Hepatocyte (in vitro differentiated cells): Measurements from ENCODE around the gene CREG1. TPM values are rescaled to one million over a fixed set of nuclear protein-coding genes. Genes with fewer than 3 reads are reported as not detected.

ENCODE experiments used
- DNase-seq: peaks from one replicate; pipeline ENCODE4 v3.0.0-alpha.2; 2016; ENCODE audit warnings: low spot score
- H2AFZ ChIP-seq: fragments of 200-600 bp; sonication (generic); 2 replicates; pipeline ENCODE4 v1.6.0; 2016; ENCODE audit warnings: antibody characterized with exemption, mild to moderate bottlenecking
- H3K27ac ChIP-seq: fragments of 200-600 bp; sonication (generic); 2 replicates; pipeline ENCODE4 v1.5.1; 2016; ENCODE audit warnings: mild to moderate bottlenecking
- H3K27me3 ChIP-seq: fragments of 200-600 bp; sonication (generic); 2 replicates; pipeline ENCODE4 v1.6.1; 2016
- H3K36me3 ChIP-seq: fragments of 200-600 bp; sonication (generic); replicated peaks from 2 replicates; pipeline ENCODE4 v1.5.1; 2016; ENCODE audit warnings: low read depth; ENCODE audit not compliant: insufficient read depth
- H3K4me1 ChIP-seq: fragments of 200-600 bp; sonication (generic); 2 replicates; pipeline ENCODE4 v1.5.1; 2016; ENCODE audit warnings: mild to moderate bottlenecking, moderate library complexity; ENCODE audit not compliant: insufficient read depth
- H3K4me2 ChIP-seq: fragments of 200-600 bp; sonication (generic); 2 replicates; pipeline ENCODE4 v1.6.0; 2016
- H3K4me3 ChIP-seq: fragments of 200-600 bp; sonication (generic); 2 replicates; pipeline ENCODE4 v1.5.1; 2016; ENCODE audit warnings: mild to moderate bottlenecking
- H3K79me2 ChIP-seq: fragments of 200-600 bp; sonication (generic); 2 replicates; pipeline ENCODE4 v1.6.0; 2017; ENCODE audit warnings: mild to moderate bottlenecking
- H3K9me2 ChIP-seq: fragments of 200-600 bp; sonication (generic); replicated peaks from 2 replicates; pipeline ENCODE4 v1.6.0; 2017; ENCODE audit warnings: mild to moderate bottlenecking; ENCODE audit not compliant: insufficient read depth
- H3K9me3 ChIP-seq: fragments of 200-600 bp; sonication (generic); 2 replicates; pipeline ENCODE4 v1.5.1; 2016; ENCODE audit warnings: low read depth, mild to moderate bottlenecking
- H4K20me1 ChIP-seq: fragments of 200-600 bp; sonication (generic); 2 replicates; pipeline ENCODE4 v1.6.0; 2016; ENCODE audit warnings: mild to moderate bottlenecking; ENCODE audit not compliant: insufficient read depth, poor library complexity, severe bottlenecking
- CTCF ChIP-seq: fragments of 200-600 bp; sonication (generic); IDR thresholded peaks from 2 replicates; pipeline ENCODE4 v1.5.1; 2016; ENCODE audit warnings: antibody characterized with exemption, mild to moderate bottlenecking; ENCODE audit not compliant: poor library complexity
- EZH2 ChIP-seq: fragments of 200-600 bp; sonication (generic); IDR thresholded peaks from 2 replicates; pipeline ENCODE4 v1.6.1; 2016; ENCODE audit warnings: antibody characterized with exemption, mild to moderate bottlenecking, borderline replicate concordance
- EZH2phosphoT487 ChIP-seq: fragments of 200-600 bp; sonication (generic); IDR thresholded peaks from one replicate; pipeline ENCODE4 v1.6.1; 2018; ENCODE audit warnings: antibody characterized with exemption, mild to moderate bottlenecking, low read depth, moderate library complexity; ENCODE audit not compliant: unreplicated experiment, severe bottlenecking
- WGBS: methylation state at CpG from one replicate; pipeline ENCODE4 v1.1.6; 2016; ENCODE audit warnings: low lambda C conversion rate; ENCODE audit errors: missing lambda C conversion rate; 5-methylcytosine and 5-hydroxymethylcytosine counted together
- polyA plus RNA-seq: library from polyadenylated mRNA; unstranded; fragments of >200 nt; fragmentation: Nextera tagmentation; extraction: Ambion mirVana; gene quantifications from 2 replicates; pipeline ENCODE4 v1.2.1, GENCODE V29; 2016
- total RNA-seq: library from RNA; depleted of rRNA; stranded (reverse); fragments of >200 nt; gene quantifications from 2 replicates; pipeline ENCODE4 v1.2.3, GENCODE V29; 2014

The CREG1 gene
- total and polyA plus RNA-seq, 2 experiments from 2014 or later: 135 to 183 TPM

GRCh38 chr1:167514288-167514687, 39.3 kb downstream of the CREG1 start:
- Histone ChIP-seq H3K9me3 (no peaks in the 10 kb centered on the region), H3K9me2 (no peaks in the 10 kb centered on the region), H3K4me2 (no peak overlapping the region), H3K27me3 (no peaks in the 10 kb centered on the region), H4K20me1 (no peaks in the 10 kb centered on the region), H3K79me2 (no peaks in the 10 kb centered on the region), H2AFZ (no peak overlapping the region), H3K4me3 (no peak overlapping the region), H3K36me3 (no peaks in the 10 kb centered on the region), H3K27ac (no peak overlapping the region), H3K4me1 (peaks cover 5% of the 10 kb centered on the region)
- 94% methylated on average over 9 of the region's 9 CpGs for WGBS
- no peak for TF ChIP-seq EZH2
- TF ChIP-seq CTCF: no peak
- TF ChIP-seq EZH2phosphoT487: no peak
- DNase-seq: no peak

DNA sequence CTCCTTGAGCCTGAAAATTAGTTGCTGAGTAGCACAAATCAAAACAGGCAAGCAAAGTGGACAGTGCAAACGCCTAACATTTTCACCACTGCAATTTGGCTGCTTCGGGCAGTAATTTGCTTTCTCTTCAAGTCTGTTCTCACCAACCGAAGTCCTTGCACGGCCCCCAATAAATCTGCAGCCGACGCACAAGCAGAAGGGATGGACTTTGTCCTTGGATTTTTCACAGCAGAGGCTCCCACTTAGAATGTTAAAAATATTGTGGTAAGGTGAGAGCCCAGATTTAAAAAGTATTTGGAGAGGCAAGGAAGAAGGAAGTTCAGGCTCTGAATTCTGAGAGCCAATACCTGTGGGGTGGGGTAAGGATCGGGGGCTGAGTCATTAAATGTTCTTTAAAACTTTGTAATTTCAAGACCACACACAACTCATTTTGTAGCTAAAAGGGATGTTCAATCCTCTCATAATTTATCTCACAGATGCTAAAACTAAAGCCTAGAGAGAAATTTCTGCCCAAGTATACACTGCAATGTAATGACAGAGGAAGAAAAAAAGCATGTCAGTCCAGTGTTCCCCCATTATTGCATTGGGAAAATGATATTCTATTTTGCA, 41.4 kb downstream of the CREG1 start:
- peak overlapping the region; percentile 63 for H3K4me2 ChIP-seq
- WGBS: 38% methylated on average over 7 of the region's 7 CpGs
- H3K4me3 ChIP-seq: no peak overlapping the region
- H3K36me3 ChIP-seq: no peaks in the 10 kb centered on the region
- TF ChIP-seq EZH2 (no peak), EZH2phosphoT487 (no peak), CTCF (no peak)
- H2AFZ ChIP-seq: no peak overlapping the region
- no peak for DNase-seq
- H3K9me3 ChIP-seq: no peaks in the 10 kb centered on the region
- H3K4me1 ChIP-seq: peaks cover 5% of the 10 kb centered on the region
- no peaks in the 10 kb centered on the region for H3K9me2 ChIP-seq
- no peaks in the 10 kb centered on the region for H3K27me3 ChIP-seq
- H3K79me2 ChIP-seq: no peaks in the 10 kb centered on the region
- no peak overlapping the region for H3K27ac ChIP-seq
- H4K20me1 ChIP-seq: no peaks in the 10 kb centered on the region

- Histone ChIP-seq H3K9me2 (no peaks in the 10 kb centered on the region), H4K20me1 (no peaks in the 10 kb centered on the region), H3K4me1 (peaks cover 5% of the 10 kb centered on the region), H3K4me3 (no peak overlapping the region), H3K9me3 (no peaks in the 10 kb centered on the region), H3K79me2 (no peaks in the 10 kb centered on the region), H3K27ac (no peak overlapping the region), H3K27me3 (no peaks in the 10 kb centered on the region), H3K4me2 (peak overlapping the region; percentile 63), H3K36me3 (no peaks in the 10 kb centered on the region), H2AFZ (no peak overlapping the region)
- TF ChIP-seq EZH2 (no peak), EZH2phosphoT487 (no peak), CTCF (no peak)
- 88% methylated on average over 11 of the region's 11 CpGs for WGBS
- DNase-seq: no peak
These were observed 42.1 kb downstream of the CREG1 start for GRCh38 chr1:167511374-167511986.
